GM18526 (cell line): ENCODE measurements around the gene AJM1.
A peak's percentile ranks its signal among the peaks of the same experiment; 100 is the strongest.

Experiments
- POLR2A ChIP-seq: IDR thresholded peaks from 3 replicates; pipeline ENCODE4 v1.6.1; 2011; ENCODE audit not compliant: insufficient read length; ENCODE audit errors: extremely low read depth

AJM1 gene

GRCh38 chr9:136839229-136840139 is 2.8 kb upstream of the AJM1 start:
- TF ChIP-seq POLR2A = no peak

DNA sequence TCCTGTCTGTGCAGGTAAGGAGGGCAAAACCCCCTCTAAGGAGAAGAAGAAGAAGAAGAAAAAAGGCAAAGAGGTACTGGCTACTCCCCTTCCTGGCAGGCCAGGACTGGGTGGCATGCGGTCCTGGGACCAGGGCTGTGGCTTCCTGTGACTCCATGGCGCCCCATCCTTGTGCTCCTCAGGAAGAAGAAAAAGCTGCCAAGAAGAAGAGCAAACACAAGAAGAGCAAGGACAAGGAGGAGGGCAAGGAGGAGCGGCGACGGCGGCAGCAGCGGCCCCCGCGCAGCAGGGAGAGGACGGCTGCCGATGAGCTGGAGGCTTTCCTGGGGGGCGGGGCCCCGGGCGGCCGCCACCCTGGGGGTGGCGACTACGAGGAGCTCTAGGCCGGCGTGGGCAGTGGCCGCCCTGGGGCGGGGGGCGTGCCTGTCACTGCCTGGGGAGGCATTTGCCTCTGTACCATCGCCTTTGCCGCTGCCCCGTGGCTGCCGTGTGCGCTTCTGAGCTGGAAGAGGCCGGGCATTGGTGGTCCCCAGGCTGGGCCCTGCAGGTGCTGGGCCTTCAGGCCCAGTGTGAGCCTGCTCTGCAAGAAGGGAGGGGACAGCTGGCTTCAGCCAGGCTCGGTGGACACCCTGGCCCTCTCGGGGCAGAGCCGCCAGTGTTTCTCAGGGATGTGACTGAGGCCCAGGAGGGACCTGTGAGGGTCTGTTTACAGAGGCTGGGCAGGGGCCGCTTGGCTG is 2.0 kb upstream of the AJM1 start:
- TF ChIP-seq POLR2A = no peak

DNA sequence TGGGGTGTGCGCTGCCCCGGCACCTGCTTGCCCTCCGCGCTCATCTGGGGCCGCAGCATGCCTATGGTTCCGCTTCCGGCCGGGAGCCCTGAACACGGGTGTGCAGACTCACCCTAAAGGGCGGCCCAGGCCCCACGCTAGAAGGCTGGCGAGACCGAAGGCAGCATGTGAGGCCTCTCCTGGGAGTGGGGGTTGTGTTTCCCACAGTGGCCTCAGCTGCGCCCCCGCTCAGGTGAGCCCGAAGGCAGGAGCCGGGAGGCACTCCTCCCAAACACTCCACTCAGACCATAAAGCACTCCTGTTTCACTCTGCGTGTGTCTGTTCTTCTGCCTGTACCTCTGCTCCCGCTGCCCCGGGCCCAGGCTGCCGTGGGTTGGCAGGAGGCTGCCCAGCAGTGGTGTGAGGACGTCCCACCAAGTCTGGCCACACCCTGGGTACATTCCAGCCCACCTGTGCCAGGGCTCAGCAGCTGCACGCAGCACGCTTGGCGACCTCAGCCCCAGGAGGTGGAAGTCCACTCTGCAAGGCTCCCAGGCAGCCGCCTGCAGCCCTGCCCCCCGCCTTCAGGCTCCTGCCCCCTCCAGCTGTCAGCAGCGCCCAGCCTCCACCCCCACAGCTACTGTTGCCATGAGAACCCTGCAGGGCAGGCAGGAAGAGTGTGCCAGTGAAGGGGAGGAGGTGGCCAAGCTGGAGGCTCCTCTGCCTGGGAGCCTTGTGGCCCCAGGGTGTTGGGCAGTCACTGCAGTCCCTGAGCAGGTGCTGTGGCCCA is 1.2 kb upstream of the AJM1 start:
- TF ChIP-seq POLR2A = no peak

DNA sequence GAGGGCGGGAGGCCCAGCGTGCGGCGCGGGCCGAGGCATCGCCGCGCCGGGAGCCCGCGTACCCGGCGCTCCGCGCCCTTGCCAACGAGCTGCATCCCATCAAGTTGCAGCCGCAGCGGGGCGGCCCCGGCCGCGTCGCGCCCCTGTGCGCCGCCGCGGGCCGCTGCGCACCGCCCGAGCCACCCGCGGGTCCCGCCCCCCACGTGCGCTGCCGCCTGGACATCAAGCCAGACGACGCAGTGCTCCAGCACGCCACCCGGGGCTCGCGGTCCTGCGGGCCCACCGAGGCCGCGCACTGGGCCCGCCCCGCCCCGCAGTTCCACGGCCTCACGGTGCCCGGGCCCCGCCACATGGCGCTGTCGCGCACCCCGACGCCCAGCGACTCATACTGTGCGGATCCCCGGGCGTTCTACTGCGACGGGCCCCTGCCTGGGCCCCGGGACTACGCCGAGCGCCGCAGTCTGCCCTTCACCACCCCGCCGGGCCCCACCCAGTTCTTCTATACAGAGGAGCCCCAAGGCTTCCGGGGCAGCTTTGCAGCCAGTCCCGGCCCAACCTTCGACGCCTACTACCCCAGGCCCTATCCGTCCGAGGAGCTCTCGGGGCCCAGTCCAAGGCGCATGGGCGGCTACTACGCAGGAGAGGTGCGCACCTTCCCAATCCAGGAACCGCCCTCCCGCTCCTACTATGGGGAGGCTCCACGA is 2.6 kb downstream of the AJM1 start:
- no peak for TF ChIP-seq POLR2A

- TF ChIP-seq POLR2A = no peak
These were observed 3.4 kb downstream of the AJM1 start for GRCh38 chr9:136845465-136846260.

GRCh38 chr9:136846376-136847087 is 4.3 kb downstream of the AJM1 start:
- no peak for TF ChIP-seq POLR2A

DNA sequence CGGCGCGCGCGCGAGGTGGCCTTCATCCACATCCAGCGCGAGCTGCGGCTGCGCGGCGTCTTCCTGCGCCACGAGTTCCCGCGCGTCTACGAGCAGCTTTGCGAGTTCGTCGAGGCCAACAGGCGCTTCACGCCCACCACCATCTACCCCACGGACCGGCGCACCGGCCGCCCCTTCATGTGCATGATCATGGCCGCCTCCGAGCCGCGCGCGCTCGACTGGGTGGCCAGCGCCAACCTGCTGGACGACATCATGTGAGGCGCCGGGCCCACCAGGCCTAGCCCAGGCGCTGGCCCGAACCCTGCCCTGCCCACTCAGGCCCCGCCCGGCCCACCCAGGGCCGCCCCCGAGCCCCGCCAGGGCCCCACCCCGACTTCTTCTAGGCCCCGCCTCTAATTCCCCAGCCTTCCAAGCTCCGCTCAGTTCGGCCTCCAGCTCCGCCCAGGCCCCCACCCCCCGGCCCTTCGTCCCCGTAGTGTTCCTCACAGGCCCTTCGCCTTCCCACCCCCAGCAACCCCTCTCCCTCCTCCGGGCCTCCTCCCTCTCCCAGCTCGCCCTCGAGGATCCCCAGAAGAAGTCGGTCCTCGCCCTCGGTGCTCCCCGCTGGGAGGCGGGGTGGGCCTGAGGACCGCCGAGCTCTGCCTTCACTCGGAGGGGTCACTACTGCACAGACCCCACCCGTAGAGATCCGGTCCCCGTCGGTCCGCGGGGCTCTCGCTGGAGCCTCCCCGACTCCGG is 5.0 kb downstream of the AJM1 start:
- TF ChIP-seq POLR2A = no peak

GRCh38 chr9:136847826-136848392 is 5.6 kb downstream of the AJM1 start:
- TF ChIP-seq POLR2A = peak; percentile 56

DNA sequence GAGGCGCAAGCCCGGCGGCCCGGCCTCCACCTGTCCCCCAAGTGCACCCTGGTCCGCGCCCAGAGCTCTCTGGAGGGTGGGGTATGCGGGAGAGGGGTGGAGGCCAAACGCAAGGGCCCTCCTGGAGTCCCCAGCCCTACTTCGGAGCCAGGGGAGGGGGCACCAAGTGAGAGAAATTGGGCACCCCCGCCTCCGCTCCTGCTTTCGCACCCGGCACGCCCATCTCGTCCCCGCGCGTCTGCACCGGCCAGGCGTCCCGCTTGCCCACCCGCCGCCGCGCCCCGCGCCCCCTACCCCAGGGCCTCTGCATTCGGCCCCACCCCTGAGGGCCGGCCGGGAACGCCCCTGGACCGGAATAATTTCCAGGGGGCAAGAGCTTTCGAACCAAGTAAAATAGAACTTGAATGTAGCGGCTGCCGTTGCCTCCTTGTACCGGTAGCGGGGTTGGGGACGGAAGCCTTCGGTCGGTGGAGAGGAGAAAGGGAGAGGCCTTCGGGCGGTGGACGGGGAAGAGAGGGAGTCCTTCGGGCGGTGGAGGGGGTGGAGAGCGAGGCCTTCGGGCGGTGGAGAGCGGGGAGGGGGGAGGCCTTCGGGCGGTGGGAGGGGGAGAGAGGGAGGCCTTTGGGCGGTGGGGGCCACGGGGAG is 6.2 kb downstream of the AJM1 start:
- no peak for TF ChIP-seq POLR2A

DNA sequence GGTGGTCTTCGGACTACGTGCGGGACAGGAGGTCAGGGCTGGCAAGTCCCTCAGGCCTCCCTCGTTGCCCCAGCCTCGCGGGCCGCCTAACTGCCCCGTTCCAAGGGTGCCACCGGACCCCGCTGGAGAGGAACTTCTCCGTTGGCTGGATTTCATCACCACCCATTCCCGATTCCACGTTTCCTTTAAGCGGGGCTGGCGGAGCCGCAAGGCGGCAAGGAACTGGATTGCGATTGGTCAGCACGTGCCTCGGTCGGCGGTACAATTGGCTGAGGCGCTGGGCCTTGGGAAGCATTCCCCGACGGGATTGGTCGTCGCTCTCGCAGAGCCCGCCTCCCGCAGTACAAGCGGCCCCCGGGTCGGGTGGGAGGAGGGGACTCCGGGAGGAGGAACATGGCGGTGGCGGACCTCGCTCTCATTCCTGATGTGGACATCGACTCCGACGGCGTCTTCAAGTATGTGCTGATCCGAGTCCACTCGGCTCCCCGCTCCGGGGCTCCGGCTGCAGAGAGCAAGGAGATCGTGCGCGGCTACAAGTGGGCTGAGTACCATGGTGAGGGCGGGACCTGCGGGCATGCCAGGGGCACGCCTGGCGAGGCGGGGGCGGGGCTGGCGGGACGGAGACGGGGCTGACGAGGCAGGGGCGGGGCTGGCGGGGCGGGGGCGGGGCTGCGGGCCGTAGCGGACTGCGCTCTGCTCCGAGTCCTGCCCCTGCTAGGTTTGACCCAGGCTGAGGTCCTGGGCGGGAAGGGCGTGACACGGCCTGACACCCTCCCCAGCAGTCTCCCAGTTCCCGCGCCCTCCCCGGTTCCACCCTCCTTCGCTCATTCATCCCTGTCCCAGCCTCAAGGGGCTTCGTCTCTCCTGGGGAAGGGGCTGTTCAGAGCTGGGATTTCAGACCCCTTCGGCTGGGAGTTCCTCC is 7.0 kb downstream of the AJM1 start, which contains the start of gene PHPT1:
Gene PHPT1 (plus strand): TSS at position 372 of the 922 bp plus-strand sequence. CDS start 22 bp downstream, at position 394.
- TF ChIP-seq POLR2A = peak; percentile 93

DNA sequence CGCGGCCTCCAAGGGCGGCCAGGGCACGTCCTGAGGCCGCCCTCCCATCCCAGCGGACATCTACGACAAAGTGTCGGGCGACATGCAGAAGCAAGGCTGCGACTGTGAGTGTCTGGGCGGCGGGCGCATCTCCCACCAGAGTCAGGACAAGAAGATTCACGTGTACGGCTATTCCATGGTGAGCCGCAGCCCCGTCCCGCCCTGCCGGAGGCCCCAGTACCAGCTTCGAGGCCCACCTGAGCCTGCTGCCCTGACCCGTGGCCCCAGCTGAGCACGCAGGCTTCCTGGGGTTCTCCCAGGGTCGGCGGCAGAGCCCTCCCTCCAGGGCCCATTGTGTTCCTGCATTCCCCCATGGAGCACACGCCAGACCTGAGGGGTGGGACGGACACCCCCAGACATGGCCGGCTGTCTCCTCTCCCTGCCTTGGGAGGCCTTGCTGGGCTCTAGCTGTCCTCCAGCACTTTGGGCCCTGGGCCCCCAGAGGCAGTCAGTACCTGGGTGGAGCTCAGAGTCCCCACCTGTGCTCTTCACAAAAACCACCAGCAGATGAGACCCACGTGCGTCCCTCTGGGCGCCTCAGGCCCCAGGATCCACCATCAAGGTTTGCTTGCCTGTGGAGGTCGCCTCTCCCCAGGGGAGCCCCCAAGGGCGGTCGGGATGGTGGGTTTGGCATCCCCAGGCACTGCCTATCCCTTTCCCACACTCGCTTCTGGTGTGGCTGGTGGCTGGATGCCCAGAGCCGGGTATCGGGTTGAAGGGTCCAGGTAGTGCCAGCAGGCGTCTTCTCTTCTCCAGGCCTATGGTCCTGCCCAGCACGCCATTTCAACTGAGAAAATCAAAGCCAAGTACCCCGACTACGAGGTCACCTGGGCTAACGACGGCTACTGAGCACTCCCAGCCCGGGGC is 7.9 kb downstream of the AJM1 start:
- no peak for TF ChIP-seq POLR2A
